ENCODE data around the gene ALKBH8. TPM values are rescaled to one million over a fixed set of nuclear protein-coding genes. Genes with fewer than 3 reads are reported as not detected.

ALKBH8 gene
- total and polyA plus RNA-seq, 2 of the 8 experiments (the other 6 are each of a cell fraction or from before 2014, with no cell fraction given) = 3.6 to 11.9 TPM

DNA sequence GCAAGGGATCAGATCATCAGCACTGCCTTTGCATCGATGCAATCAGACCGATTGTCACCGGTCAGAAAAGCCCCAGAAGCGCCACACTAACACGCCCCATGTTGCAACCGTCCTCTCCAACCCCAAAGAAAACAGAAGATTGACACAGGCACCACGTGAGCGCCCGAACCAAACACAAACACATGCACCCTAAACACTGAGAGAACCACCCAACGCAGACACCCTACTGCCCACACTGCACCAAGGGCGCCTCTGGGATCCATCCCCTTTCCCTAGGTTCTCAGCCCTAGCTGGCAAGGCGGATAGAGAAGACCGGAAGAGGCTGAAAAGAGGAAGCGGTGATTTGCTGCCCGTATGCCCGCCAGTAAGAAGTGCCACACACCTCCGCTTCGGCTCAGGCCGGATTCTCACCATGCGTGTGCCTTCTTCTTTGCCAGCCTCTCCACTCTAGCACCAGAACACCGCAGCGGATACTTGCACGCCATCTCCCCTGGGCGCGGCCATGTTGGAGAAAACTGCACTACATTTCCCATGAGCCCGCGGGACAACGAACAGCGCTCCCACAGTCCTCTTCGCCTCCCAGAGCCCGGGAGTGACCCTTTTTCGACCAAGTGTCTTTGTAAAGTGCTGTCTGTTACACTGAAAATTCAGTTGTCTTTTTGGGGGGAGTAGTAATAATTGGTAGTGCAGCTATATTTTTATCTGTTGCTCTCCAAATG lies at the start of gene ALKBH8 (continued):
- TF ChIP-seq, protein P1, sequence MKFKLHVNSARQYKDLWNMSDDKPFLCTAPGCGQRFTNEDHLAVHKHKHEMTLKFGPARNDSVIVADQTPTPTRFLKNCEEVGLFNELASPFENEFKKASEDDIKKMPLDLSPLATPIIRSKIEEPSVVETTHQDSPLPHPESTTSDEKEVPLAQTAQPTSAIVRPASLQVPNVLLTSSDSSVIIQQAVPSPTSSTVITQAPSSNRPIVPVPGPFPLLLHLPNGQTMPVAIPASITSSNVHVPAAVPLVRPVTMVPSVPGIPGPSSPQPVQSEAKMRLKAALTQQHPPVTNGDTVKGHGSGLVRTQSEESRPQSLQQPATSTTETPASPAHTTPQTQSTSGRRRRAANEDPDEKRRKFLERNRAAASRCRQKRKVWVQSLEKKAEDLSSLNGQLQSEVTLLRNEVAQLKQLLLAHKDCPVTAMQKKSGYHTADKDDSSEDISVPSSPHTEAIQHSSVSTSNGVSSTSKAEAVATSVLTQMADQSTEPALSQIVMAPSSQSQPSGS (IDR thresholded peaks at IDR 0.05; ENCODE audit: low read length) = no peak
- TF ChIP-seq CEBPB (IDR thresholded peaks at IDR 0.05; ENCODE audit: low read depth, low read length) (0 out of 2 replicates have a peak, but pooled peaks have one; percentile 40), TBP (IDR thresholded peaks at IDR 0.05; ENCODE audit: low read depth, low read length) (peak; percentile 48; the same call in 1 of the 2 replicates), CREB1 (IDR thresholded peaks at IDR 0.05) (peak; percentile 65), SIN3A (conservative IDR thresholded peaks at IDR 0.05 in 1 of 2, IDR thresholded peaks at IDR 0.05 in 1 of 2; ENCODE audit: low read depth in 1 of 2, low read length in 2 of 2) (peak; percentile 56 to 83; a peak in 3 of 4 replicates), HDAC6 (IDR thresholded peaks at IDR 0.05; ENCODE audit: low read depth, low read length) (no peak), CBX5 (IDR thresholded peaks at IDR 0.05; ENCODE audit: low read depth, low read length) (no peak), KDM1A (IDR thresholded peaks at IDR 0.05; ENCODE audit: borderline replicate concordance, low read length) (no peak), TCF12 (IDR thresholded peaks at IDR 0.05; ENCODE audit: low read depth, low read length) (no peak), SRF (IDR thresholded peaks at IDR 0.05; ENCODE audit: low read depth, low read length) (no peak), MAFK (IDR thresholded peaks at IDR 0.05; ENCODE audit: low read depth, low read length) (no peak), SUZ12 (IDR thresholded peaks at IDR 0.05; ENCODE audit: low read length) (no peak), GTF2F1 (IDR thresholded peaks at IDR 0.05; ENCODE audit: borderline replicate concordance, low read depth, low read length) (no peak), SP4 (IDR thresholded peaks at IDR 0.05; ENCODE audit: low read length) (no peak), TAF7 (optimal IDR thresholded peaks at IDR 0.05; ENCODE audit: borderline replicate concordance, low read depth, low read length) (no peak), TEAD4 (IDR thresholded peaks at IDR 0.05; ENCODE audit: low read depth, low read length) (no peak), POLR2A (IDR thresholded peaks at IDR 0.05; ENCODE audit: control extremely low read depth in 1 of 2, low read depth in 2 of 2, low read length in 2 of 2) (peak in 1 of 2 experiments; percentile 84; a peak in 2 of 3 replicates), RAD21 (IDR thresholded peaks at IDR 0.05 in 1 of 2, conservative IDR thresholded peaks at IDR 0.05 in 1 of 2; ENCODE audit: low read depth in 2 of 2, low read length in 2 of 2) (no peak), JUN (IDR thresholded peaks at IDR 0.05; ENCODE audit: low read depth, low read length) (no peak), SP2 (IDR thresholded peaks at IDR 0.05; ENCODE audit: low read length) (no peak), EGR1 (IDR thresholded peaks at IDR 0.05; ENCODE audit: borderline replicate concordance, low read depth, low read length) (no peak)
- TF ChIP-seq, protein P2, sequence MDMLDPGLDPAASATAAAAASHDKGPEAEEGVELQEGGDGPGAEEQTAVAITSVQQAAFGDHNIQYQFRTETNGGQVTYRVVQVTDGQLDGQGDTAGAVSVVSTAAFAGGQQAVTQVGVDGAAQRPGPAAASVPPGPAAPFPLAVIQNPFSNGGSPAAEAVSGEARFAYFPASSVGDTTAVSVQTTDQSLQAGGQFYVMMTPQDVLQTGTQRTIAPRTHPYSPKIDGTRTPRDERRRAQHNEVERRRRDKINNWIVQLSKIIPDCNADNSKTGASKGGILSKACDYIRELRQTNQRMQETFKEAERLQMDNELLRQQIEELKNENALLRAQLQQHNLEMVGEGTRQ (IDR thresholded peaks at IDR 0.05; ENCODE audit: low read length) = no peak
